Keratinocyte (primary cell): Measurements from ENCODE around the gene RGS3. TPM values are rescaled to one million over a fixed set of nuclear protein-coding genes. Genes with fewer than 3 reads are reported as not detected.

Source experiments
- DNase-seq: peaks from one replicate; pipeline ENCODE4 v3.0.0-alpha.2; 2011; ENCODE audit warnings: low read depth, missing footprints, low spot score
- FAIRE-seq: peaks from 2 replicates; lab custom pipeline; 2011; peaks lifted over from hg19 to GRCh38; lab: Jason Lieb, UNC
- H2AFZ ChIP-seq: 2 replicates; pipeline ENCODE4 v1.6.0; 2012; ENCODE audit warnings: low read length, control low read depth, inconsistent platforms; ENCODE audit not compliant: control insufficient read depth
- H3K27ac ChIP-seq: 2 replicates; pipeline ENCODE4 v1.5.1; 2011; ENCODE audit warnings: low read length; ENCODE audit not compliant: control insufficient read depth, insufficient read depth
- H3K27me3 ChIP-seq: 3 replicates; pipeline ENCODE4 v1.6.0; 2011; ENCODE audit warnings: low read length; ENCODE audit not compliant: control insufficient read depth, insufficient read depth; ENCODE audit errors: extremely low read depth
- H3K36me3 ChIP-seq, 2 experiments: 2 replicates in 1 of 2; 3 replicates in 1 of 2; pipeline ENCODE4 v1.5.1; 2011; ENCODE audit warnings: low read length in 2 of 2, mild to moderate bottlenecking in 1 of 2; ENCODE audit not compliant: control insufficient read depth in 2 of 2, insufficient read depth in 2 of 2; ENCODE audit errors: extremely low read depth in 1 of 2
- H3K4me1 ChIP-seq: 3 replicates; pipeline ENCODE4 v1.5.1; 2011; ENCODE audit warnings: low read length; ENCODE audit not compliant: control insufficient read depth, insufficient read depth; ENCODE audit errors: extremely low read depth
- H3K4me2 ChIP-seq: 3 replicates; pipeline ENCODE4 v1.6.0; 2011; ENCODE audit warnings: low read depth, low read length; ENCODE audit not compliant: control insufficient read depth, insufficient read depth; ENCODE audit errors: extremely low read depth
- H3K4me3 ChIP-seq, 3 experiments: fragments of 200-600 bp in 1 of 3; sonication (generic) in 1 of 3; 2 replicates in 2 of 3; 3 replicates in 1 of 3; pipeline ENCODE4 v1.5.1; 2011 to 2016; ENCODE audit warnings: low read length in 3 of 3, mild to moderate bottlenecking in 3 of 3, control low read depth in 2 of 3, inconsistent platforms in 1 of 3, low read depth in 1 of 3, mixed read lengths in 1 of 3, mixed run types in 1 of 3, moderate library complexity in 1 of 3; ENCODE audit not compliant: control insufficient read depth in 2 of 3, insufficient read depth in 2 of 3; ENCODE audit errors: extremely low read depth in 1 of 3
- H3K79me2 ChIP-seq: 2 replicates; pipeline ENCODE4 v1.6.0; 2012; ENCODE audit warnings: low read length; ENCODE audit not compliant: control insufficient read depth, insufficient read depth
- H3K9ac ChIP-seq: 3 replicates; pipeline ENCODE4 v1.6.0; 2011; ENCODE audit warnings: low read length; ENCODE audit not compliant: control insufficient read depth, insufficient read depth; ENCODE audit errors: extremely low read depth
- H3K9me1 ChIP-seq: 3 replicates; pipeline ENCODE4 v1.6.0; 2011; ENCODE audit warnings: low read length; ENCODE audit not compliant: control insufficient read depth, insufficient read depth; ENCODE audit errors: extremely low read depth
- H3K9me3 ChIP-seq: 2 replicates; pipeline ENCODE4 v1.5.1; 2012; ENCODE audit warnings: low read depth, low read length; ENCODE audit not compliant: control insufficient read depth
- H4K20me1 ChIP-seq: 3 replicates; pipeline ENCODE4 v1.6.0; 2011; ENCODE audit warnings: low read length; ENCODE audit not compliant: control insufficient read depth, insufficient read depth; ENCODE audit errors: extremely low read depth
- CTCF ChIP-seq, 3 experiments: IDR thresholded peaks in 1 of 3; conservative IDR thresholded peaks in 1 of 3; optimal IDR thresholded peaks in 1 of 3; 2 replicates in 2 of 3; 3 replicates in 1 of 3; pipeline versions ENCODE3 to v1.5.1; 2011; ENCODE audit warnings: low read length in 3 of 3, mild to moderate bottlenecking in 3 of 3, moderate library complexity in 2 of 3, control low read depth in 1 of 3, inconsistent platforms in 1 of 3; ENCODE audit not compliant: insufficient read depth in 2 of 3; ENCODE audit errors: extremely low read depth in 1 of 3
- EZH2 ChIP-seq: IDR thresholded peaks from one replicate; pipeline ENCODE4 v1.6.1; 2012; ENCODE audit warnings: inconsistent platforms, mild to moderate bottlenecking, low read length, moderate library complexity
- dilution Hi-C: fragments of 300-500 bp; cut with MboI; formaldehyde crosslinking; loops from one replicate; pipeline ENCODE4 v1.7.0; 2020; ENCODE audit warnings: low sequenced_read_pairs; ENCODE audit not compliant: extremely low pct_ligation_motif_present
- polyA plus RNA-seq, 5 experiments: library from polyadenylated mRNA; depleted of rRNA in 3 of 5; stranded (reverse) in 3 of 5; stranded (forward) in 1 of 5; unstranded in 1 of 5; fragments of >200 nt; gene quantifications; 1 replicate in 1 of 5; 2 replicates in 3 of 5; 3 replicates in 1 of 5; pipeline versions ENCODE4 v1.2.1 to v1.2.3, GENCODE V29; 2011 to 2012; ENCODE audit warnings: missing spikeins in 2 of 5, low read depth in 1 of 5, low replicate concordance in 1 of 5

Gene RGS3
- polyA plus RNA-seq, 1 donor (not counting 4 experiments of a cell fraction or from before 2014, with no cell fraction given) = 19.6 TPM

- Histone ChIP-seq H3K36me3 (no peaks in the 10 kb centered on the region), H2AFZ (no peak overlapping the region), H3K4me2 (no peak overlapping the region), H4K20me1 (no peaks in the 10 kb centered on the region), H3K4me3 (no peak overlapping the region), H3K4me1 (no peaks in the 10 kb centered on the region), H3K79me2 (no peaks in the 10 kb centered on the region), H3K27ac (no peak overlapping the region), H3K9me3 (no peaks in the 10 kb centered on the region), H3K9ac (no peak overlapping the region), H3K27me3 (peaks cover 5% of the 10 kb centered on the region), H3K9me1 (no peaks in the 10 kb centered on the region)
- DNase-seq (no peak), FAIRE-seq (no peak)
- dilution Hi-C loops = no loop called here
- TF ChIP-seq EZH2 = no peak
- no peak for TF ChIP-seq CTCF (optimal IDR thresholded peaks at IDR 0.05 in 1 of 3, IDR thresholded peaks at IDR 0.05 in 1 of 3, conservative IDR thresholded peaks at IDR 0.05 in 1 of 3; ENCODE audit: extremely low read depth in 1 of 3, insufficient read depth in 2 of 3, low read length in 3 of 3)
These were observed 167.7 kb downstream of the RGS3 start for GRCh38 chr9:113631137-113631765.

GRCh38 chr9:113631871-113632665, 168.5 kb downstream of the RGS3 start:
- Histone ChIP-seq H3K36me3 (no peaks in the 10 kb centered on the region), H3K4me2 (no peak overlapping the region), H3K27ac (no peak overlapping the region), H4K20me1 (no peaks in the 10 kb centered on the region), H3K9me3 (no peaks in the 10 kb centered on the region), H2AFZ (no peak overlapping the region), H3K9me1 (no peaks in the 10 kb centered on the region), H3K4me1 (no peaks in the 10 kb centered on the region), H3K9ac (no peak overlapping the region), H3K79me2 (no peaks in the 10 kb centered on the region), H3K4me3 (no peak overlapping the region), H3K27me3 (peaks cover 5% of the 10 kb centered on the region)
- no peak for TF ChIP-seq EZH2
- no peak for TF ChIP-seq CTCF (optimal IDR thresholded peaks at IDR 0.05 in 1 of 3, IDR thresholded peaks at IDR 0.05 in 1 of 3, conservative IDR thresholded peaks at IDR 0.05 in 1 of 3; ENCODE audit: extremely low read depth in 1 of 3, insufficient read depth in 2 of 3, low read length in 3 of 3)
- DNase-seq (no peak), FAIRE-seq (no peak)
- dilution Hi-C loops = no loop called here
